Measurements from ENCODE around the gene TYMP. TPM values are rescaled to one million over a fixed set of nuclear protein-coding genes. Genes with fewer than 3 reads are reported as not detected.
A peak's percentile ranks its signal among the peaks of the same experiment; 100 is the strongest.

TYMP gene
- polyA plus RNA-seq, 2 of the 4 experiments (the other 2 are of a cell fraction): 5.9 to 9.0 TPM

GRCh38 chr22:50504369-50505211, 25.2 kb downstream of the TYMP start:
- Histone ChIP-seq H3K4me2 (no peak overlapping the region), H3K27ac (no peak overlapping the region), H3K4me1 (peaks cover 14% of the 10 kb centered on the region), H3K4me3 (no peak overlapping the region), H3K9me3 (no peaks in the 10 kb centered on the region)
- FAIRE-seq (no peak), ATAC-seq (no peak), DNase-seq (ENCODE audit: low read depth in 1 of 2, low spot score in 1 of 2) (no peak)
- CTCF ChIA-PET: interaction anchor here (1.3 to 1.8 kb wide), 2 partner anchors 59 to 253 kb away, joined by 3 to 4 read pairs; partner anchors contain the start of genes HDAC10 and SYCE3
- POLR2A ChIA-PET: no interaction called here
- 97% methylated on average over 13 of the region's 44 CpGs for WGBS (ENCODE audit: missing lambda C conversion rate)
- no peak for TF ChIP-seq ATOH8 (CRISPR knock-in tag; IDR thresholded peaks at IDR 0.05; ENCODE audit: low read depth)
- no peak for TF ChIP-seq PHF8 (IDR thresholded peaks at IDR 0.05; ENCODE audit: borderline replicate concordance, low read depth)
- no peak for TF ChIP-seq HDAC2 (IDR thresholded peaks at IDR 0.05)

GRCh38 chr22:50503475-50504145, 26.2 kb downstream of the TYMP start:
- no peak overlapping the region for H3K27ac ChIP-seq
- no peaks in the 10 kb centered on the region for H3K9me3 ChIP-seq
- WGBS (ENCODE audit: missing lambda C conversion rate): 100% methylated on average over 7 of the region's 26 CpGs
- ATAC-seq (peak in 1 of 2 experiments; percentile 27; a peak in 2 of 6 replicates), DNase-seq (ENCODE audit: low read depth in 1 of 2, low spot score in 1 of 2) (no peak), FAIRE-seq (no peak)
- H3K4me3 ChIP-seq: no peak overlapping the region
- no peak overlapping the region for H3K4me2 ChIP-seq
- POLR2A ChIA-PET: no interaction called here
- CTCF ChIA-PET: interaction anchor here (1.8 kb wide), 1 partner anchor 252 kb away, joined by 4 read pairs; the partner anchor contains the start of gene HDAC10
- H3K4me1 ChIP-seq: peaks cover 7% of the 10 kb centered on the region; the same call in 1 of the 3 replicates
- TF ChIP-seq JUN (IDR thresholded peaks at IDR 0.05) (no peak), PBX3 (IDR thresholded peaks at IDR 0.05) (no peak), EHF (CRISPR knock-in tag; IDR thresholded peaks at IDR 0.05) (no peak), MAZ (IDR thresholded peaks at IDR 0.05; ENCODE audit: borderline replicate concordance, low read depth, low read length) (no peak), HOXA7 (CRISPR knock-in tag; IDR thresholded peaks at IDR 0.05) (no peak), RNF2 (IDR thresholded peaks at IDR 0.05; ENCODE audit: borderline replicate concordance, low read depth) (no peak), KDM1A (IDR thresholded peaks at IDR 0.05; ENCODE audit: low read depth) (no peak), ZSCAN20 (CRISPR knock-in tag; IDR thresholded peaks at IDR 0.05) (no peak), FOSB (CRISPR knock-in tag; IDR thresholded peaks at IDR 0.05) (no peak), HOXB13 (CRISPR knock-in tag; IDR thresholded peaks at IDR 0.05; ENCODE audit: low read depth) (no peak), NR3C1 (IDR thresholded peaks at IDR 0.05) (no peak), EHMT2 (IDR thresholded peaks at IDR 0.05; ENCODE audit: low read depth) (no peak), CHD4 (IDR thresholded peaks at IDR 0.05; ENCODE audit: borderline replicate concordance) (no peak), FOXS1 (CRISPR knock-in tag; IDR thresholded peaks at IDR 0.05) (no peak), RCOR1 (IDR thresholded peaks at IDR 0.05; ENCODE audit: low read depth, low read length) (no peak)
- TF ChIP-seq, protein P1, sequence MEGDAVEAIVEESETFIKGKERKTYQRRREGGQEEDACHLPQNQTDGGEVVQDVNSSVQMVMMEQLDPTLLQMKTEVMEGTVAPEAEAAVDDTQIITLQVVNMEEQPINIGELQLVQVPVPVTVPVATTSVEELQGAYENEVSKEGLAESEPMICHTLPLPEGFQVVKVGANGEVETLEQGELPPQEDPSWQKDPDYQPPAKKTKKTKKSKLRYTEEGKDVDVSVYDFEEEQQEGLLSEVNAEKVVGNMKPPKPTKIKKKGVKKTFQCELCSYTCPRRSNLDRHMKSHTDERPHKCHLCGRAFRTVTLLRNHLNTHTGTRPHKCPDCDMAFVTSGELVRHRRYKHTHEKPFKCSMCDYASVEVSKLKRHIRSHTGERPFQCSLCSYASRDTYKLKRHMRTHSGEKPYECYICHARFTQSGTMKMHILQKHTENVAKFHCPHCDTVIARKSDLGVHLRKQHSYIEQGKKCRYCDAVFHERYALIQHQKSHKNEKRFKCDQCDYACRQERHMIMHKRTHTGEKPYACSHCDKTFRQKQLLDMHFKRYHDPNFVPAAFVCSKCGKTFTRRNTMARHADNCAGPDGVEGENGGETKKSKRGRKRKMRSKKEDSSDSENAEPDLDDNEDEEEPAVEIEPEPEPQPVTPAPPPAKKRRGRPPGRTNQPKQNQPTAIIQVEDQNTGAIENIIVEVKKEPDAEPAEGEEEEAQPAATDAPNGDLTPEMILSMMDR (IDR thresholded peaks at IDR 0.05): no peak

All from A549 (cell line).